ENCODE measurements around the gene CFDP1.
A peak's percentile ranks its signal among the peaks of the same experiment; 100 is the strongest.

DNA sequence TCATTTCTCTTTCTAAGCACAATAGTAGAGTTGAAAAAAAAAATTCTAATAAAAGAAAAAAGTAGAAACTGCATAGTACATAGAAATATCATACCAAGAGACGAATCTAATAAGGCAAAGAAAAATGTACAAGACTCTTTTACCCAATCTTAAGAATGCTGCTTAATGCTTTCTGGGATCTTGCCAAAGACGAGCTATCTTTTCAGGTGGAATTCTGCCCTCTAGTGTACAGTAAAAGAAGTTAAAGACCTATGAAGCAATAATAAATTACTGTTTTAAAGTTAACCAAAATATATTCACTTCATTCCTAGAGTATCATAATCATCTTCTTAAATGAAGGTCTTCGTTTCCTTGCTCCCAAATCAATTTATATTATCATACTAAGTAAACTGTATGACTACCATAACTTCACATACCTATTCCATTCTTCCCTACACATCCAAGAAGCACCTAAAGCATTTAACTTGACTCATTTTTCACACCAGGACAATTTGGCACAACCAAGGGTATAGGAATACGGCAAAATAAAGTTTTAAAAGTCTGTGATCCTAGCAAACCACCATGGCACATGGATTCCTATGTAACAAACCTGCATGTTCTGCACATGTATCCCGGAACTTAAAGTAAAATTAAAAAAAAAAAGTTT is 47.7 kb downstream of the CFDP1 start:
- TF ChIP-seq, protein P1, sequence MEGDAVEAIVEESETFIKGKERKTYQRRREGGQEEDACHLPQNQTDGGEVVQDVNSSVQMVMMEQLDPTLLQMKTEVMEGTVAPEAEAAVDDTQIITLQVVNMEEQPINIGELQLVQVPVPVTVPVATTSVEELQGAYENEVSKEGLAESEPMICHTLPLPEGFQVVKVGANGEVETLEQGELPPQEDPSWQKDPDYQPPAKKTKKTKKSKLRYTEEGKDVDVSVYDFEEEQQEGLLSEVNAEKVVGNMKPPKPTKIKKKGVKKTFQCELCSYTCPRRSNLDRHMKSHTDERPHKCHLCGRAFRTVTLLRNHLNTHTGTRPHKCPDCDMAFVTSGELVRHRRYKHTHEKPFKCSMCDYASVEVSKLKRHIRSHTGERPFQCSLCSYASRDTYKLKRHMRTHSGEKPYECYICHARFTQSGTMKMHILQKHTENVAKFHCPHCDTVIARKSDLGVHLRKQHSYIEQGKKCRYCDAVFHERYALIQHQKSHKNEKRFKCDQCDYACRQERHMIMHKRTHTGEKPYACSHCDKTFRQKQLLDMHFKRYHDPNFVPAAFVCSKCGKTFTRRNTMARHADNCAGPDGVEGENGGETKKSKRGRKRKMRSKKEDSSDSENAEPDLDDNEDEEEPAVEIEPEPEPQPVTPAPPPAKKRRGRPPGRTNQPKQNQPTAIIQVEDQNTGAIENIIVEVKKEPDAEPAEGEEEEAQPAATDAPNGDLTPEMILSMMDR (IDR thresholded peaks at IDR 0.05), result peak in 5 of 7 experiments; percentile 45 to 68 (median 66)
- TF ChIP-seq POLR2A (IDR thresholded peaks at IDR 0.05), result no peak
- TF ChIP-seq EP300 (IDR thresholded peaks at IDR 0.05), result no peak
- peak in 2 of 3 donors; percentile 24 to 65 for TF ChIP-seq POLR2AphosphoS5 (IDR thresholded peaks at IDR 0.05)
